GM19099 (cell line): ENCODE measurements around the gene CPM.

ENCODE experiments used
- POLR2A ChIP-seq: IDR thresholded peaks from 3 replicates; pipeline ENCODE4 v1.6.1; 2011; ENCODE audit warnings: low read depth; ENCODE audit not compliant: insufficient read length; ENCODE audit errors: extremely low read depth

The CPM gene

GRCh38 chr12:68934392-68934791, 1.4 kb upstream of the CPM start:
- no peak for TF ChIP-seq POLR2A

DNA sequence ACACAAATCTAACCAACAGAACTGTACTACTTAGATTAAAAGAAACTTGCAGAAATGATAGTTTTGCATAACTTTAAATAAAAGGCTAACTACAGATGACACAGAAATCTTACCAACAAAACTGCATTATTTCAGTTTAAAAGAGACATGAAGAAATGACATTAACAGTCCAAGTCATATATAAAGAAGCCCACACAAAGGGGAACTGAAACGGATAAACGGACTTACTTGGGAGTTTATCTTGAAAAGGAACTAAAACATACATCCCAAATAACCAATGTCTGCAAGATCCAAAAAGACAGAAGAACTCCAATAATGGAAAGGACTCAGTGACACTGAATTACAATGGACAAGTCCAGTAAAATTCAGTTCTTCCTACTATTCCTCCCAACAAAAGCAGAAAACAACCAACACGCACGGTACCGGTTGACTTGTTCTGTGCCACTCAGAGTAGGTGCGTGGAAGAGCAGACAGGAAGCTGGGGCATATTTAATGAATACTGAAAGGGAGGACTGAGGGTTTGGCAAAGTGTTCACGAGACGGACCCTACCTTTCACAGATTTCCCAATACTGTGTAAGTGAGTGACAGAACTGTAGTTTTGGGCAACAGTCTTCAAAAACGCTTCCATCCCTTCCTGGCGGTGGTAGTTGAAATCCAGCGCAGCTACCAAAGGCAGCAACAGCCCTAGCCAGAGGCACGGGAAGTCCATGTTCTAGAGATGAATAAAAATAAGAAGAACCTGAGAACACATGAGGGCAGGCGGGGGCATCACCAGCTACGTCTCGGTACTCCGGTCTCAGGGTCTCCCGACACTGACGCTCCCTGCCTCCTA, 627 bp downstream of the CPM start:
- no peak for TF ChIP-seq POLR2A

- TF ChIP-seq POLR2A: no peak
These were observed 2.8 kb downstream of the CPM start for GRCh38 chr12:68930178-68930577.

DNA sequence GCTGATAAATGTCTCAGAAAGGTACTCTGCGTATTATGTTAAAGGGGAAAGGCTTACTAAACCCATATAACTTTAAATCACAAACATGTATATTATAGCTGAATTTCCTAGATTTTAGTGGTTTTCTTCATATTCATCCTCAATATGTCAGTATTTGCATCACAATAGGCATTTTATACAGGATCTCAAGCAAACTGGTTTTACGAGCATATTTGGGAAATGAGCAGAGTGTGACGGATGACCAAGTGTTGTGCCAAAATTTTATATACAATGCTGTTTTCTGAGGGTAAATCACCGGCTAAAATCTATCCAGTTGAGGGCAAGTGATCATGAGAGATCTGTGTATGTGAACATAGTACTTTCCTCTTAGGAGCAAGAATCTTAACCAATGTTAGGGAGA, 8.4 kb downstream of the CPM start:
- TF ChIP-seq POLR2A: no peak

DNA sequence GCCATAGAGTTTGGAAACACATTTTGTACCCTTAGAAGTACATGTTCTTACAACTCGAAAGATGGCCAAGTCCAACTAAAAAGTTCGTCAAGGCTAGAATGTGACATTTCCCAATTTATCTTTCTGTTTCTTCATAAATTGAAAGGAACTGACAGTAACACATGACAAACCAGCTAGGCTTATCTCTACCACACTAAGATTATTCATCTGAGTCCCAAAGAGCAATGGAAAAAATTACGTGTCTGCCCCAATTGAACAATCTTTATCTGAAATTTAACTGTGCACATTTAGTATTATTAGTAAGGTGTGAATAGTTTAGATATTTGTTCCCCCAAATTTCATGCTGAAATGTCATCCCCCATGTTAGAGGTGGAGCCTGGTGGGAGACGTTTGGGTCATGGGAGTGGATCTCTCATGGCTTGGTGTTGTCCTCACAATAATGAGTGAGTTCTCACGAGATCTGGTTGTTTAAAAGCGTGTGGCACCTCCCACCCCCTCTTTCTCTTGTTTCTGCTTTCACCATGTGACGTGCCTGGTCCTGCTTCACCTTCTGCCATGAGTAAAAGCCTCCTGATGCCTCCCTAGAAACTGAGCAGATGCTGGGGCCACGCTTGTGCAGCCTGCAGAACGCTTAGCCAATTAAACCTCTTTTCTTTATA, 13.3 kb downstream of the CPM start:
- TF ChIP-seq POLR2A: no peak

- no peak for TF ChIP-seq POLR2A
These were observed 14.0 kb downstream of the CPM start for GRCh38 chr12:68918960-68919359.

GRCh38 chr12:68915055-68915454, 17.9 kb downstream of the CPM start:
- TF ChIP-seq POLR2A: no peak

DNA sequence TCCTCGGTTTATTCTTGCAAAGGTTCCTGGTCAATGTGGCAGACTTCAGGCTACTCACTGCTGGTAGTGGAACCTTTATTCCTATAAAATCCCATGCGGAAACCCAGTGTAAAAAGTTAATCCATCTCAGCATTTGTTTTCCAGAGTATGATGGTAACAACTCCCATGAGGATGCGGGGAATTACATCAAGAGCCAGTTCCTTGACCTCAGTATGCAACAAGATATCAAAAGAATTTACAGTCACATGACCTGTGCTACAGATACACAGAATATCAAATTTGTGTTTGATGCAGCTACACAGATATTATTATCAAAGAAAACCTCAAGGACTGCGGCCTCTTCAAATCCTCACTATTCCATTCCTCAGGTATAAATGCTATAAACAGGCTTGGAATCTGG, 19.3 kb downstream of the CPM start:
- no peak for TF ChIP-seq POLR2A

- TF ChIP-seq POLR2A: no peak
These were observed 20.1 kb downstream of the CPM start for GRCh38 chr12:68912916-68913315.

GRCh38 chr12:68911197-68911718, 21.7 kb downstream of the CPM start:
- TF ChIP-seq POLR2A: no peak

DNA sequence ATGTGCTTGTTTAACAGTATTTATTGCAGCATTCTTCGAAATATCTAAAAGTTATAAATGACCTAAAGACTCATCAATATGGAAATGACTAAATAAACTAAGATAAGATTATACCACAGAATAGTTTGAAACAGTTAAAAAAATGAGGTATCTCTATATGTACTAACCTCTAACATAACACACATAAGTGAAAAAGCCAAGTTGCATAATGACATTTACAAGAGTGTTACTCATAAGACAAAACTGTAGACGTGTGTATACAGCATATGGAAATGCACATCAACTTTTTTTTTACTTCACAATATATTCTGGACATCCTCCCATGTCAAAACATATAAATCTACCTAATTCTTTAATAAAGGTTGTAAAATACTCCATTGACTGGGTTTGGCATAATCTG, 22.8 kb downstream of the CPM start:
- TF ChIP-seq POLR2A: no peak

DNA sequence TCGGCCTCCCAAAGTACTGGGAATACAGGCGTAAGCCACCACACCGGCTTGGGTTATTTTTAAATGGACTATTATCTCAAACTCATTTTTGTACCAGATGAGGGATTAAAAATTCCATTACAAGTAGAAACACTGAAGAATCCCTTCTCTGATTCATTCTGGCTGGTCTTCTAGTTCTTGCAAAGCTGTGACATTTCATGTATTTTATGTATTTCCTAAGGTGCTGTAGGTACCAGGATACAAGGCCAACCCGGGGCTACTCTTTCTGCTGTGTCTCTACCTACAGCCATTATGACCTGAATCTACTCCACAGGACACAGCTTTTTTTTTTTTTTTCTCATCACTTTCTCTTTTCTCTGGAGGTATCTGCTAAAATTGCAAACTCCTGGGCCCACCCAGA, 24.9 kb downstream of the CPM start:
- TF ChIP-seq POLR2A: no peak

- TF ChIP-seq POLR2A: no peak
These were observed 27.2 kb downstream of the CPM start for GRCh38 chr12:68905733-68906132.

- no peak for TF ChIP-seq POLR2A
These were observed 28.5 kb downstream of the CPM start for GRCh38 chr12:68904351-68904962.

- no peak for TF ChIP-seq POLR2A
These were observed 29.5 kb downstream of the CPM start for GRCh38 chr12:68903511-68903910.

GRCh38 chr12:68901551-68901950, 31.4 kb downstream of the CPM start:
- no peak for TF ChIP-seq POLR2A

DNA sequence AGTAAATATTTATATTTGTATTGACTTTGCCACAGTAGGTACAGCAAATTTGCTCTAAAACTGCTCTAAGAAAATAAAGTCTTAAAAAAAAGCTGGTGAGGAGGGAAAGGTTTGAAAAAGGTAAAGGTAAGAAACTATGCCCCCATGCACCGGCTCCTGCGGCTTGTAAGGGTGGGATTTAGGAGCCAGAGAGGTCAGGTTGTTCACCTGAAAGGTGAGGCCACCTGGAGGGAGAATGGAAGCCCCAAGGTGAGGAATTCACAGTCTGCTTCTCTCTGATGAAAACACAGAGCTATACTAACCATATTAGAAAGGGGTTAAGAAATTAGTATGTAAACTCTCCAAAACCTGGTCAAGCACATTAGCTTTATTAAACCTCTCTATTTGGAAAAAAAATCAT, 31.8 kb downstream of the CPM start:
- TF ChIP-seq POLR2A: no peak

DNA sequence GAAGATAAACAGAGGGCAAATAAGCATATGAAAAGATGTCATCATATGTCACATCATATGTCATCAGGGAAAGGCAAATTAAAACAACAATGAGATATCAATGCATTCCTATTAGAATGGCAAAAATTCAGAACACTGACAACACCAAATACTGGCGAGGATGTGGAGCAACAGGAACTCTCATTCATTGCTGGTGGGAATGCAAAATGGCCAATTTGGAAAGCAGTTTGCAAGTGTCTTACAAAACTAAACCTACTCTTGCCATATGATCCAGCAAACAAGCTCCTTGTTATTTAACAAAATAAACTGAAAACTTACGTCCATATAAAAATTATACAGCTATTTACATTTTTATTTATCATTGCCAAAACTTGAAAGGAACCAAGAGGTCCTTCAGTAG, 32.7 kb downstream of the CPM start:
- no peak for TF ChIP-seq POLR2A
